Esophagus squamous epithelium (tissue), 4 donors: ENCODE data around the gene MORN1.

Source experiments
- CTCF ChIP-seq, 6 experiments: fragments of 450-650 bp in 4 of 6; fragments of 200-600 bp in 2 of 6; sonication (generic) in 2 of 6; IDR thresholded peaks; one replicate each; pipeline ENCODE4 v1.5.1; 2016 to 2019; ENCODE audit warnings: antibody characterized with exemption in 6 of 6, mild to moderate bottlenecking in 4 of 6, moderate library complexity in 4 of 6
- POLR2A ChIP-seq, 4 donors: fragments of 450-650 bp; IDR thresholded peaks; one replicate each; pipeline ENCODE4 v1.6.1; 2017; ENCODE audit warnings: antibody characterized with exemption in 4 of 4, mild to moderate bottlenecking in 4 of 4, moderate library complexity in 3 of 4

DNA sequence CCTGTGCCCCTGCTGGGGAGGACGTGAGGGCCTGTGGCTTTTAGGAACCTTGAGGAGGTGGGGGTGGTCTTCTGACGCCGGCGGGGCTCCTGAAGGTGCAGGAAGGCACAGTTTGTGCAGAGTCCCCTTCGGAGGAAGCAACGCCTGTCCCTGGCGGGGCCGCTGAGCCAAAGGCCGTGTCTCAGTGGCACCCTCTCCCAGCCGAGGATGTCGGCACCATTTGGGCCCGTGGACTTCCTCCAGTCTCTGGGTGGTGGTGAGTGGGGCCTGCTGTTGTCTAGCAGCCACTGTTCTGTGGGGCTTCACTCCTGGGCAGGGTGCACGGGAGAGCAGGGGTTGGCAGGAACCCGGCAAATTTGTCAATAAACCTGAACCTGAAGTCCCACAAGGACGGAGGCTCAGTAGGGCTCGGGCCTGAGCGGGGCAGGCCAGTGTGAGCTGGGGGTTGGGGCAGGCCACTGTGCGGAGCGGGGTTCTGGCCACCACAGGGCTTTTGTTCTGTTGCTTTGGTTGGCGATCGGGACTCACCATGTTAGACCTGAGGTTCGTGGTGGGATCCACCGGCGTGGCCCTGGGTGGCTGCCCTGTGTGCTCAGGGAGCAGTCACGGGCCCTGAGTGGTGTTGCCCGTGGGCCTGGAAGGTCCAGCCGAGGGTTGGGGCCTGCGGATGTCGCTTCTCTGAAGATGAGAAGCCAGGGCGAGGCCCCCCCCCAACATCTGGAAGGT lies 98.5 kb downstream of the MORN1 start:
- TF ChIP-seq CTCF (IDR thresholded peaks at IDR 0.05) (no peak), POLR2A (IDR thresholded peaks at IDR 0.05) (no peak)
